ENCODE measurements around the gene IZUMO1. TPM values are rescaled to one million over a fixed set of nuclear protein-coding genes. Genes with fewer than 3 reads are reported as not detected.

Gene IZUMO1
- total and polyA plus RNA-seq, 9 of the 15 experiments (the other 6 are each of a cell fraction or from before 2014, with no cell fraction given), result 0.14 to 2.1 (median 0.73) TPM

DNA sequence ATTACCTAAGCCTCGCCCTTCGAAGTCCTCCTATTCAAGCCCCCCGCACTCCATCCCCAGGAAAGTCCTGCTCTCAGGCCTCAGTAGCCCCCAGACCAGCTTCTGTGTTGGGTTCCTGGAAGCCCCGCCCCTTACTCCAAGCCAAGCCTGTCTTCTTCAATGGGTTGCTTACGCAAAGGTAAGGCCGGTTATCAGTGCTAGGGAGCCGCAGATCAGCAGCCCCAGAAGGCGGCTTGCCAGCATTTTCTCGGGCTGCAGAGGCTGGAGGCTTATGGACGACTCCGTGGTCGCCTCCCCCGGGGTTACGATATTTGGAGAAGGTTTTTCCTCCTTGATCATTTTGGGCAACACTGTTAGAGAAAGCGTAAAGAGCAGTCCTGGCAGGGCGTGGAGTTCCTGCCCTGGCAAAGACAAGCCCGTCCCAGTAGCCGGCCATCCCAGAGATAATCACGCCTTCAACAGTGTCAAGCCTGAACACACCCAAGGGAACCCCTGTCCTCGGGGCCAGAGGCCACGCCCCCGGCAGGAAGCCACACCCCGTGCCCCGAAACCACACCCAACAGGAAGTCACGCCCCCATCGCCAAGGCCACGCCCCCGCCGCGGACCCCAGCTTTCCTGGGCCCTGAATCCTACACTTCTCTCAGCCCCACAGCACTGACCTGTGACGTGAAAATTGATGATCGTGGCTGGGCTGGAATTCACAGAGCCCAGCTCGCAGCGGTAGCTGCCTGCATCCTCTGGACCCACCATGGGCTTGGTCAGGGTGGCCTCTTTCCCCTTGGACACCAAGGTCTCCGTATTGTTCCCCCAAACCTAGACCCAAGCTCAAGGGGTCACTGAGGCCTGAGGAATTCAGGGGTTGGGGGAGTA is 5.3 kb downstream of the IZUMO1 start (continued):
- TF ChIP-seq NR2C1 (IDR thresholded peaks at IDR 0.05) (no peak; the same call in 1 of the 2 replicates), NR2C1 (tag; IDR thresholded peaks at IDR 0.05) (no peak), ZNF77 (CRISPR knock-in tag; IDR thresholded peaks at IDR 0.05) (no peak), ZNF232 (CRISPR knock-in tag; IDR thresholded peaks at IDR 0.05) (no peak), ZNF347 (CRISPR knock-in tag; IDR thresholded peaks at IDR 0.05; ENCODE audit: low read depth) (no peak), SMAD1 (IDR thresholded peaks at IDR 0.05; ENCODE audit: low read depth, low read length, partially characterized antibody) (no peak), RAD51 (IDR thresholded peaks at IDR 0.05; ENCODE audit: borderline replicate concordance, low read depth) (0 out of 2 replicates have a peak, but pooled peaks have one; percentile 7), CHD2 (IDR thresholded peaks at IDR 0.05; ENCODE audit: low read depth, low read length) (no peak), RNF2 (IDR thresholded peaks at IDR 0.05) (no peak), TEAD4 (IDR thresholded peaks at IDR 0.05; ENCODE audit: low read length) (0 out of 2 replicates have a peak, but pooled peaks have one; percentile 27), TEAD4 (CRISPR knock-in tag; IDR thresholded peaks at IDR 0.05; ENCODE audit: borderline replicate concordance) (no peak), YY1 (IDR thresholded peaks at IDR 0.05; ENCODE audit: borderline replicate concordance in 1 of 3, control insufficient read depth in 1 of 3, extremely low read depth in 1 of 3, insufficient read depth in 3 of 3, insufficient read length in 1 of 3, insufficient replicate concordance in 2 of 3, low read depth in 1 of 3, low read length in 2 of 3) (peak in 2 of 3 experiments; percentile 15 to 33), ELF2 (CRISPR knock-in tag; IDR thresholded peaks at IDR 0.05) (no peak), TEAD1 (CRISPR knock-in tag; IDR thresholded peaks at IDR 0.05) (no peak), ETS2 (tag; IDR thresholded peaks at IDR 0.05; ENCODE audit: borderline replicate concordance, poor library complexity, severe bottlenecking) (no peak), ZEB2 (IDR thresholded peaks at IDR 0.05) (0 out of 2 replicates have a peak, but pooled peaks have one; percentile 44), FOS (IDR thresholded peaks at IDR 0.05; ENCODE audit: extremely low read depth, insufficient read length) (no peak), CXXC5 (CRISPR knock-in tag; IDR thresholded peaks at IDR 0.05) (peak; percentile 74), RCOR1 (IDR thresholded peaks at IDR 0.05; ENCODE audit: borderline replicate concordance in 1 of 2, low read depth in 2 of 2, low read length in 2 of 2) (0 out of 4 replicates have a peak, but pooled peaks of 1 of the 2 experiments have one; percentile 10), ELF4 (CRISPR knock-in tag; IDR thresholded peaks at IDR 0.05) (no peak), RBM25 (IDR thresholded peaks at IDR 0.05; ENCODE audit: low read depth, low read length, severe bottlenecking) (no peak)
- TF ChIP-seq, protein P1, sequence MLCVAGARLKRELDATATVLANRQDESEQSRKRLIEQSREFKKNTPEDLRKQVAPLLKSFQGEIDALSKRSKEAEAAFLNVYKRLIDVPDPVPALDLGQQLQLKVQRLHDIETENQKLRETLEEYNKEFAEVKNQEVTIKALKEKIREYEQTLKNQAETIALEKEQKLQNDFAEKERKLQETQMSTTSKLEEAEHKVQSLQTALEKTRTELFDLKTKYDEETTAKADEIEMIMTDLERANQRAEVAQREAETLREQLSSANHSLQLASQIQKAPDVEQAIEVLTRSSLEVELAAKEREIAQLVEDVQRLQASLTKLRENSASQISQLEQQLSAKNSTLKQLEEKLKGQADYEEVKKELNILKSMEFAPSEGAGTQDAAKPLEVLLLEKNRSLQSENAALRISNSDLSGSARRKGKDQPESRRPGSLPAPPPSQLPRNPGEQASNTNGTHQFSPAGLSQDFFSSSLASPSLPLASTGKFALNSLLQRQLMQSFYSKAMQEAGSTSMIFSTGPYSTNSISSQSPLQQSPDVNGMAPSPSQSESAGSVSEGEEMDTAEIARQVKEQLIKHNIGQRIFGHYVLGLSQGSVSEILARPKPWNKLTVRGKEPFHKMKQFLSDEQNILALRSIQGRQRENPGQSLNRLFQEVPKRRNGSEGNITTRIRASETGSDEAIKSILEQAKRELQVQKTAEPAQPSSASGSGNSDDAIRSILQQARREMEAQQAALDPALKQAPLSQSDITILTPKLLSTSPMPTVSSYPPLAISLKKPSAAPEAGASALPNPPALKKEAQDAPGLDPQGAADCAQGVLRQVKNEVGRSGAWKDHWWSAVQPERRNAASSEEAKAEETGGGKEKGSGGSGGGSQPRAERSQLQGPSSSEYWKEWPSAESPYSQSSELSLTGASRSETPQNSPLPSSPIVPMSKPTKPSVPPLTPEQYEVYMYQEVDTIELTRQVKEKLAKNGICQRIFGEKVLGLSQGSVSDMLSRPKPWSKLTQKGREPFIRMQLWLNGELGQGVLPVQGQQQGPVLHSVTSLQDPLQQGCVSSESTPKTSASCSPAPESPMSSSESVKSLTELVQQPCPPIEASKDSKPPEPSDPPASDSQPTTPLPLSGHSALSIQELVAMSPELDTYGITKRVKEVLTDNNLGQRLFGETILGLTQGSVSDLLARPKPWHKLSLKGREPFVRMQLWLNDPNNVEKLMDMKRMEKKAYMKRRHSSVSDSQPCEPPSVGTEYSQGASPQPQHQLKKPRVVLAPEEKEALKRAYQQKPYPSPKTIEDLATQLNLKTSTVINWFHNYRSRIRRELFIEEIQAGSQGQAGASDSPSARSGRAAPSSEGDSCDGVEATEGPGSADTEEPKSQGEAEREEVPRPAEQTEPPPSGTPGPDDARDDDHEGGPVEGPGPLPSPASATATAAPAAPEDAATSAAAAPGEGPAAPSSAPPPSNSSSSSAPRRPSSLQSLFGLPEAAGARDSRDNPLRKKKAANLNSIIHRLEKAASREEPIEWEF (CRISPR knock-in tag; IDR thresholded peaks at IDR 0.05), result no peak
